GM21447 (cell line): ENCODE data around the gene UBA1.
"Not testable (repeated sequence)": the region's sequence is repeated elsewhere in the genome, so short reads cannot be mapped to it uniquely, and the experiment has no call there.

ENCODE experiments used
- ATAC-seq: cut with Tn5 transposase; IDR thresholded peaks from one replicate; pipeline ENCODE4 v1.9.1; 2021; ENCODE audit not compliant: unreplicated experiment

The UBA1 gene

DNA sequence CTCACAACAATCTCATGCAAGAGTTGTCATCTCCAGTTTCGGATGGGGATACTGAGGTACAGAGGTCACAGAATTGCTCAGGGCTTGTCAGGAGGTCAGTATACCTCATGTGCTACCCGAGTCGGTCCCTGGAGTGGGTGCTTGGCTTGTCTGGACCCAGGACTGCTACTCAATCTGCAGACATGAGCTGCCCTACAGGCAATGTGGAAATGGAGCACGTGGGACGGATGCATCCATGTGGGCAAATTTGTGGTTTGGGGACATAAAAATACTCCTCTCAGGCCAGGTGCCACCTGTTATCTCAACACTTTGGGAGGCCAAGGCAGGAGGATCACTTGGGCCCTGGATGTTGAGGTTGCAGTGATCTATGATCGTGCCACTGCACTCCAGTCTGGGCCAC is 54.9 kb downstream of the UBA1 start:
- no peak for ATAC-seq

DNA sequence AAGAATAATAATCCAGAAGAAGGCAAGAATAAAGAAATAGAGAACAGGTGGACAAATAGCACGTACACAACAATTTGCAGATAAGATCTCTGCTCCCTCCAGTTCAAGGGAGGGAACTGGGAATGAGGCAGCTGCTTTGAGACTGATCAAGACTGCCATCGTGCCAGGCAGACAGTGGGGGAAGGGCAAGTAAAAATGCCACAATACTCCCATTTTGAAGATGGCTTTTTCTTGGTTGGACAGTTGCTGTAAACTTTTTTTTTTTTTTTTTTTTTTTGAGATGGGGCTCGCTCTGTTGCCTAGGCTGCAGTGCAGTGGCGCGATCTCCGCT is 56.4 kb downstream of the UBA1 start:
- no peak for ATAC-seq

DNA sequence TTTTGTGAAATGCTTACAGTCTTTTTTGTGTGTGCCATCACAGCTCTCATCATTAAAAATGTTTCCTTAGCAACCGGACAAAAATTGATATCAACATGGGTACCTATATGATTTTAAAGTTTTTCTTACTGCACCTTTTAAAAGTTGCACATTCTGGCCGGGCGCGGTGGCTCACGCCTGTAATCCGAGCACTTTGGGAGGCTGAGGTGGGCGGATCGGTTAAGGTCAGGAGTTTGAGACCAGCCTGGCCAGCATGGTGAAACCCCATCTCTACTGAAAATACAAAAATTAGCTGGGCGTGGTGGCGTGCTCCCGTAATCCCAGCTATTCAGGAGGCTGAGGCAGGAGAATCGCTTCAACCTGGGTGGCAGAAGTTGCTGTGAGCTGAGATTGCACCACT is 64.0 kb downstream of the UBA1 start:
- ATAC-seq, result not testable (repeated sequence)
